HG03342 (cell line): ENCODE data around the gene SBNO1.
"Not testable (repeated sequence)": the region's sequence is repeated elsewhere in the genome, so short reads cannot be mapped to it uniquely, and the experiment has no call there.

Experiments used
- ATAC-seq: cut with Tn5 transposase; IDR thresholded peaks from one replicate; pipeline ENCODE4 v1.9.1; 2021; ENCODE audit warnings: mild to moderate bottlenecking, moderate library complexity; ENCODE audit not compliant: unreplicated experiment

Gene SBNO1

GRCh38 chr12:123250471-123251383, 113.9 kb downstream of the SBNO1 start:
- no peak for ATAC-seq

GRCh38 chr12:123248996-123249741, 115.5 kb downstream of the SBNO1 start:
- ATAC-seq, result not testable (repeated sequence)

GRCh38 chr12:123248129-123248528, 116.5 kb downstream of the SBNO1 start:
- ATAC-seq, result not testable (repeated sequence)

GRCh38 chr12:123245678-123246077, 119.0 kb downstream of the SBNO1 start:
- ATAC-seq, result no peak

GRCh38 chr12:123243671-123244262, 120.9 kb downstream of the SBNO1 start:
- no peak for ATAC-seq

GRCh38 chr12:123242116-123242904, 122.3 kb downstream of the SBNO1 start:
- ATAC-seq, result no peak
